CD4-positive, alpha-beta T cell treated with Interleukin-15 for 1 hour (primary cell): Measurements from ENCODE around the gene LRCH1.

ENCODE experiments used
- DNase-seq: peaks from one replicate; pipeline ENCODE4 v3.0.0-alpha.2; 2020

LRCH1 gene

GRCh38 chr13:46641274-46642081 lies 88.5 kb downstream of the LRCH1 start:
- no peak for DNase-seq

- no peak for DNase-seq
Observed at GRCh38 chr13:46642254-46642653, 89.3 kb downstream of the LRCH1 start.

- no peak for DNase-seq
Observed at GRCh38 chr13:46643165-46643777, 90.3 kb downstream of the LRCH1 start.

- DNase-seq, result no peak
Observed at GRCh38 chr13:46644816-46645215, 91.8 kb downstream of the LRCH1 start.

GRCh38 chr13:46647512-46648065 lies 94.6 kb downstream of the LRCH1 start:
- no peak for DNase-seq

- peak; percentile 17 for DNase-seq
Observed at GRCh38 chr13:46648166-46648607, 95.2 kb downstream of the LRCH1 start.

- DNase-seq, result no peak
Observed at GRCh38 chr13:46649816-46650215, 96.8 kb downstream of the LRCH1 start.

- DNase-seq, result no peak
Observed at GRCh38 chr13:46654951-46655350, 102.0 kb downstream of the LRCH1 start.

- DNase-seq, result no peak
Observed at GRCh38 chr13:46655377-46656180, 102.6 kb downstream of the LRCH1 start.

GRCh38 chr13:46656786-46657185 lies 103.8 kb downstream of the LRCH1 start:
- no peak for DNase-seq

GRCh38 chr13:46659413-46660065 lies 106.6 kb downstream of the LRCH1 start:
- no peak for DNase-seq

- no peak for DNase-seq
Observed at GRCh38 chr13:46660416-46660815, 107.4 kb downstream of the LRCH1 start.

- DNase-seq, result no peak
Observed at GRCh38 chr13:46660857-46661256, 107.9 kb downstream of the LRCH1 start.

- DNase-seq, result no peak
Observed at GRCh38 chr13:46662690-46663089, 109.7 kb downstream of the LRCH1 start.

GRCh38 chr13:46663206-46664037 lies 110.5 kb downstream of the LRCH1 start:
- DNase-seq, result no peak

- no peak for DNase-seq
Observed at GRCh38 chr13:46664195-46664594, 111.2 kb downstream of the LRCH1 start.

- no peak for DNase-seq
Observed at GRCh38 chr13:46665248-46665632, 112.3 kb downstream of the LRCH1 start.

GRCh38 chr13:46665633-46666482 lies 112.9 kb downstream of the LRCH1 start:
- no peak for DNase-seq

GRCh38 chr13:46666727-46667456 lies 113.9 kb downstream of the LRCH1 start:
- DNase-seq, result no peak

- DNase-seq, result no peak
Observed at GRCh38 chr13:46667687-46668281, 114.8 kb downstream of the LRCH1 start.
